MM.1S (cell line): ENCODE results near the gene UIMC1.

Experiments used
- EZH2 ChIP-seq: fragments of 300-600 bp; sonication (generic); optimal IDR thresholded peaks from 2 replicates; pipeline ENCODE3; 2017; ENCODE audit warnings: low read depth, mild to moderate bottlenecking, antibody characterized with exemption, low read length, mixed read lengths
- TF ChIP-seq, protein P1 (sequence below): fragments of 300-600 bp; sonication (generic); IDR thresholded peaks from 2 replicates; pipeline ENCODE4 v1.5.1; 2016; ENCODE audit warnings: antibody characterized with exemption, low read length, mixed read lengths

DNA sequence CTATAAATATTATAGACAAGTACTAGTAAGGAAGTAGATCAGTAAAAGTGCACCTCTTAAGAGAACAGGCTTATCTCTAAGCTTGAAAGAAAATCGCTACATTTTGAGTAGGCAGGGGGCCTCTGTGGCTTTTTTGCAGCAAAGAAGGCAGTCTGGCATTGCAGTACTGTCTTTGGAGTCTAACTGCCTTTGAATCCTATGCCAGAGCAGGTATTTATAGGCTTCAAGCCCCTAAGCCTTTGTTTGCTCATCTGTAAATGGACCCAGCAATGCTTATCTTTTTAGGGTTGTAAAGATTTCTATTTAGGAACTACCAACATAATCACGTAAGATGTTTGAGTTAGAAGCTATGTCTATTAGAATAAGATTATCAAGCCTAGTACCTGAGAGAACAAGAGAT, 83.8 kb downstream of the UIMC1 start:
- TF ChIP-seq, protein P1, sequence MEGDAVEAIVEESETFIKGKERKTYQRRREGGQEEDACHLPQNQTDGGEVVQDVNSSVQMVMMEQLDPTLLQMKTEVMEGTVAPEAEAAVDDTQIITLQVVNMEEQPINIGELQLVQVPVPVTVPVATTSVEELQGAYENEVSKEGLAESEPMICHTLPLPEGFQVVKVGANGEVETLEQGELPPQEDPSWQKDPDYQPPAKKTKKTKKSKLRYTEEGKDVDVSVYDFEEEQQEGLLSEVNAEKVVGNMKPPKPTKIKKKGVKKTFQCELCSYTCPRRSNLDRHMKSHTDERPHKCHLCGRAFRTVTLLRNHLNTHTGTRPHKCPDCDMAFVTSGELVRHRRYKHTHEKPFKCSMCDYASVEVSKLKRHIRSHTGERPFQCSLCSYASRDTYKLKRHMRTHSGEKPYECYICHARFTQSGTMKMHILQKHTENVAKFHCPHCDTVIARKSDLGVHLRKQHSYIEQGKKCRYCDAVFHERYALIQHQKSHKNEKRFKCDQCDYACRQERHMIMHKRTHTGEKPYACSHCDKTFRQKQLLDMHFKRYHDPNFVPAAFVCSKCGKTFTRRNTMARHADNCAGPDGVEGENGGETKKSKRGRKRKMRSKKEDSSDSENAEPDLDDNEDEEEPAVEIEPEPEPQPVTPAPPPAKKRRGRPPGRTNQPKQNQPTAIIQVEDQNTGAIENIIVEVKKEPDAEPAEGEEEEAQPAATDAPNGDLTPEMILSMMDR, result no peak
- no peak for TF ChIP-seq EZH2
